Brain microvascular endothelial cell (primary cell): ENCODE results near the gene OR2V1.
A peak's percentile ranks its signal among the peaks of the same experiment; 100 is the strongest.
"Not testable (repeated sequence)": the region's sequence is repeated elsewhere in the genome, so short reads cannot be mapped to it uniquely, and the experiment has no call there.

Experiments
- DNase-seq: peaks from one replicate; pipeline ENCODE4 v3.0.0-alpha.2; 2020
- H3K27ac ChIP-seq: fragments of 250-450 bp; sonication (Bioruptor Pico); 2 replicates; pipeline ENCODE4 v1.5.1; 2020; ENCODE audit warnings: mild to moderate bottlenecking, moderate library complexity
- H3K27me3 ChIP-seq: fragments of 250-450 bp; sonication (Bioruptor Pico); replicated peaks from 2 replicates; pipeline ENCODE4 v1.5.1; 2020; ENCODE audit warnings: mild to moderate bottlenecking
- H3K36me3 ChIP-seq: fragments of 250-450 bp; sonication (Bioruptor Pico); replicated peaks from 2 replicates; pipeline ENCODE4 v1.5.1; 2020; ENCODE audit warnings: mild to moderate bottlenecking
- H3K4me3 ChIP-seq: 2 replicates; pipeline ENCODE4 v1.5.1; 2011; ENCODE audit warnings: low read depth, mild to moderate bottlenecking, control low read depth, low read length, moderate library complexity
- in situ Hi-C: cut with HindIII; loops from 2 replicates; pipeline ENCODE4 v1.10.0; 2017; ENCODE audit warnings: low sequenced_read_pairs, low pct_ligation_motif_present
- TF ChIP-seq, protein P1 (sequence below): IDR thresholded peaks from 2 replicates; pipeline ENCODE4 v1.5.1; 2011; ENCODE audit warnings: low read depth, mild to moderate bottlenecking, moderate library complexity, low read length, control low read depth, inconsistent platforms; ENCODE audit errors: missing control alignments

Gene OR2V1, protein sequence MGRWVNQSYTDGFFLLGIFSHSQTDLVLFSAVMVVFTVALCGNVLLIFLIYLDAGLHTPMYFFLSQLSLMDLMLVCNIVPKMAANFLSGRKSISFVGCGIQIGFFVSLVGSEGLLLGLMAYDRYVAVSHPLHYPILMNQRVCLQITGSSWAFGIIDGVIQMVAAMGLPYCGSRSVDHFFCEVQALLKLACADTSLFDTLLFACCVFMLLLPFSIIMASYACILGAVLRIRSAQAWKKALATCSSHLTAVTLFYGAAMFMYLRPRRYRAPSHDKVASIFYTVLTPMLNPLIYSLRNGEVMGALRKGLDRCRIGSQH

DNA sequence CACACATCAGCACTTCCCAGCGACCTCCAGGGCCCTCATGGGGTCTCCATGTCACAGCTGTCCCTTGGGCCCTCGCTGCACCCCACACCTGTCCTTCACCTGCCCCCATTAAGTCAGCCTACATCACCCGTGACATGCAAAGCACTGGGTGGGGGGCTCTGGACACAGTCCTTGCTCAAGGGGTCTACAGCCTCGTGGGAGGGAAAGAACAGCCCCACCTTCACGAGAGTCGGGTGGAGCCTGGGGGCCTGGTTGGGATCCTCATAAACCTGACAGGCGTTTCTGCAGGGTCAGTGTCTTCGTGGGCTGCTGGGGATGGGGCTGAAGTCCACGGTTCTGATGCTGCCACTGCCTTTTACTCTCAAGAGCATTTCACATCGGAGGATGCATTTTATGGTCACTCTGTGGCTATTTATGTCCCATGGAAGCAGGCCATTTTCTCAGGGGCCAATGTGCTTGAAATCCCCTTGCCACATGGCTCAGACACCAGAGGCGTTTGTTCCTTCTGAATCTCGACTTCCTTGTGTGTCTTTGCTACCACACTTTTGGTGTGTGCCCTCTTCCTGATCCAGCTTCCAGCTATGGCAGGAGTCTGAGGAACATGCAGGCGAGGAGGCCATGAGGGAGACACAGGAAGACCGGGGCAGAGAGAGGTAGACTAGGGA is at the start of gene OR2V1:
TSS of gene OR2V1 (minus strand) at position 338 of the 665 bp plus-strand sequence. CDS start 5,865 bp downstream, outside the sequence.
- in situ Hi-C loops: no loop called here
- no peak within 1 kb of the TSS for H3K4me3 ChIP-seq
- DNase-seq: no peak
- no peak within 1 kb of the TSS for H3K27ac ChIP-seq
- no peaks in the 10 kb centered on the region for H3K36me3 ChIP-seq
- peaks cover 2% of the 10 kb centered on the region for H3K27me3 ChIP-seq
- TF ChIP-seq, protein P1, sequence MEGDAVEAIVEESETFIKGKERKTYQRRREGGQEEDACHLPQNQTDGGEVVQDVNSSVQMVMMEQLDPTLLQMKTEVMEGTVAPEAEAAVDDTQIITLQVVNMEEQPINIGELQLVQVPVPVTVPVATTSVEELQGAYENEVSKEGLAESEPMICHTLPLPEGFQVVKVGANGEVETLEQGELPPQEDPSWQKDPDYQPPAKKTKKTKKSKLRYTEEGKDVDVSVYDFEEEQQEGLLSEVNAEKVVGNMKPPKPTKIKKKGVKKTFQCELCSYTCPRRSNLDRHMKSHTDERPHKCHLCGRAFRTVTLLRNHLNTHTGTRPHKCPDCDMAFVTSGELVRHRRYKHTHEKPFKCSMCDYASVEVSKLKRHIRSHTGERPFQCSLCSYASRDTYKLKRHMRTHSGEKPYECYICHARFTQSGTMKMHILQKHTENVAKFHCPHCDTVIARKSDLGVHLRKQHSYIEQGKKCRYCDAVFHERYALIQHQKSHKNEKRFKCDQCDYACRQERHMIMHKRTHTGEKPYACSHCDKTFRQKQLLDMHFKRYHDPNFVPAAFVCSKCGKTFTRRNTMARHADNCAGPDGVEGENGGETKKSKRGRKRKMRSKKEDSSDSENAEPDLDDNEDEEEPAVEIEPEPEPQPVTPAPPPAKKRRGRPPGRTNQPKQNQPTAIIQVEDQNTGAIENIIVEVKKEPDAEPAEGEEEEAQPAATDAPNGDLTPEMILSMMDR: no peak

DNA sequence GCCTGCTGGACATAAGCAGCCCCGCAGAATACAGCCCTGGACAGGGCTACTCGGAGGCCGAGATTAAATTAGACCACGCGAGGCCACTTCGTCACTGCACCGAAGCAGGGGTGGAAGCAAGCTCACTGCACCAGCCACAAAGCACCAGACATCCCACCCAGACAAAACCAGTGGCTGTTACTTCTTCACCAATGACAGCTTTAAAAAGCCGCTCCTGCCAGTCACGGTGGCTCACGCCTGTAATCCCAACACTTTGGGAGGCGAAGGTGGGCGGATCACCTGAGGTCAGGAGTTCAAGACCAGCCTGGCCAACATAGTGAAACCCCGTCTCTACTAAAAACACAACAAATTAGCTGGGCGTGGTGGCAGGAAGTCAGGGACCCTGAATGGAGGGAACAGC is 46.6 kb upstream of the OR2V1 start:
- in situ Hi-C loops, H3K4me3 ChIP-seq, DNase-seq, H3K27me3 ChIP-seq, H3K36me3 ChIP-seq, H3K27ac ChIP-seq: not testable (repeated sequence)

DNA sequence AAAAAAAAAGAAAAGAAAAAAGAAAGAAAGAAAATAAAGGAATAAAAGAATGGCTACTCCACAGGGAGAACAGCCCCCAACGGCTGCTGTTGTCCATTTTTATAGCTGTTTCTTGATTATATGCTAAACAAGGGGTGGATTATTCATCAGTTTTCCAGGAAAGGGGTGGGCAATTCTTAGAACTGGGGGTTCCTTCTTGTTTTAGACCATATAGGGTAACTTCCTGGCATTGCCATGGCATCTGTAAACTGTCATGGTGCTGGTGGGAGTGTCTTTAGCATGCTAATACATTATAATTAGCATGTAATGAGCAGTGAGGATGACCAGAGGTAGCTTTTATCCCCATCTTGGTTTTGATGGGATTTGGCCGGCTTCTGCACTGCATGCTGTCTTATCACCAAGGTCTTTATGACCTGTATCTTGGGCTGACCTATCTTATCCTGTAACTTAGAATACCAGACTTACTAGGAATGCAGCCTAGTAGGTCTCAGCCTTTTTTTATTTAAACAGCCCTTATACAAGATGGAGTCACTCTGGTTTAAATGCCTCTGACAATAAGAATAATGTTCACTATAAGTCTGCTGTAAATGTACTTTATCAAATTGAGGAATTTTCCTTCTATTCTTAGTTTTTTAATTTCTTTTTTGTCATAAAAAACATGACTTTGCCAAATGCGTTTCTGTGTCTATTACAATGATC is 45.4 kb upstream of the OR2V1 start:
- TF ChIP-seq, protein P1: no peak
- no peak for DNase-seq
- Histone ChIP-seq H3K4me3 (no peak overlapping the region), H3K27ac (no peak overlapping the region), H3K36me3 (no peaks in the 10 kb centered on the region), H3K27me3 (no peaks in the 10 kb centered on the region)
- in situ Hi-C loops: no loop called here

DNA sequence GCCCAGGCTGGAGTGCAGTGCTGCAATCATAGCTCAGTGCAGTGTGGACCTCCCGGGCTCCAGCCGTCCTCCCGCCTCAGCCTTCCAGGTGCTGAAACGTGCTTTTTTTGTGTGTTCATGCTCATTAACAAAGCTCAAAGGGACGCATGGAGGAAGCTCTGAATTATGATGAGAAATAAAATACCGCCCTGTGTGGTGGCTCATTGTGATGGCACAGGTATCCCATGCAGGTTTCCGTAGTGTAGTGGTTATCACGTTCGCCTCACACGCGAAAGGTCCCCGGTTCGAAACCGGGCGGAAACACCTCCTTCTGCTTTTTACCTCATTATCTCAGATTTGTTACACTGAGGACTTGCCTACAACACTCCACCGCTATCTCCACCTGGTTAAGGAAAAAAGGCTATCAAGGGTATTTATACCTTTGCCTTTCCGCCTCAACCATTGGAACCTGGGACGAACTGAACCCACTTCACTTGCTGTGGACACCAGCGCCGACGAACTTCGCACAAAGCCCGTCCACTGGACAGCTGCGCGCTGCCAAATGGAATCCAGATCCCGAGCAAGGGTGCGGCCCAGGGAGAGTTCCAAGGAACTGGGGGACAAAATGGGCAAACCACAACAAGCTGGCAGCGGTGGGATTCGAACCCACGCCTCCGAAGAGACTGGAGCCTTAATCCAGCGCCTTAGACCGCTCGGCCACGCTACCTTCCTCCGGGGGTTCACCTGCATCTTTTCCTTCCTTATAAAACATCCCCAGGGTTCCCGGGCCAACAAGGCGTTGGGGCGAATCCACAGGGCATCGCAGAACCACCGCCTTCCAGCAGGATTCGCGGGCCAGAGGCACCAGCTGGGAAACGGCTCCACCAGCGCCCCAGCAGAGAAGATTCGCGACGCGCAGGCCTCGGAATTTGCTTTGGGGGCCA is 42.7 kb upstream of the OR2V1 start:
- DNase-seq: peak; percentile 89
- peak overlapping the region; percentile 32 for H3K4me3 ChIP-seq
- H3K27me3 ChIP-seq: no peaks in the 10 kb centered on the region
- no peak overlapping the region for H3K27ac ChIP-seq
- TF ChIP-seq, protein P1: no peak
- in situ Hi-C loops: no loop called here
- H3K36me3 ChIP-seq: no peaks in the 10 kb centered on the region

DNA sequence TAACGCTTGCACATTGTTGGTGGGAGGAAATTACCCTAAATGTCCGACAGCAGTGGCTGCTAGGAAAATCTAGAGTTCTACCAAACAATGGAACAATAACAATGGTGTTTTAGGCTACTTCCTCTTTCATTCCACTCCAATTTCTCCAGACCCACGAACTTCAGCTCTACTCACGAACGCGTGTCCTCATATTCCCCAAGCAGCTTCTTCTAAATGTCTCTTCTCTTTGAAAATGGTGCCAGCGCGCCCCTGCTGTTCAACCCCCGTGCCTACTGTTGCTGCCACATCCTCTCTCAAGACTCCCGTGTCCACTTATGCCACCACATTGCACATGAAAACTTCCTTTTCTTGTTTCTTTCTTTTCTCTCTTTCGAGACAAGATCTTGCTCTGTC is 42.1 kb upstream of the OR2V1 start:
- TF ChIP-seq, protein P1: peak; percentile 43
- Histone ChIP-seq H3K4me3 (peak overlapping the region; percentile 29), H3K36me3 (no peaks in the 10 kb centered on the region), H3K27ac (no peak overlapping the region), H3K27me3 (no peaks in the 10 kb centered on the region)
- in situ Hi-C loops: no loop called here
- no peak for DNase-seq
